ENCODE measurements around the gene GHR. TPM values are rescaled to one million over a fixed set of nuclear protein-coding genes. Genes with fewer than 3 reads are reported as not detected.

GHR gene
- total and polyA plus RNA-seq, 2 of the 8 experiments (the other 6 are each of a cell fraction or from before 2014, with no cell fraction given): 0.15 to 0.19 TPM

DNA sequence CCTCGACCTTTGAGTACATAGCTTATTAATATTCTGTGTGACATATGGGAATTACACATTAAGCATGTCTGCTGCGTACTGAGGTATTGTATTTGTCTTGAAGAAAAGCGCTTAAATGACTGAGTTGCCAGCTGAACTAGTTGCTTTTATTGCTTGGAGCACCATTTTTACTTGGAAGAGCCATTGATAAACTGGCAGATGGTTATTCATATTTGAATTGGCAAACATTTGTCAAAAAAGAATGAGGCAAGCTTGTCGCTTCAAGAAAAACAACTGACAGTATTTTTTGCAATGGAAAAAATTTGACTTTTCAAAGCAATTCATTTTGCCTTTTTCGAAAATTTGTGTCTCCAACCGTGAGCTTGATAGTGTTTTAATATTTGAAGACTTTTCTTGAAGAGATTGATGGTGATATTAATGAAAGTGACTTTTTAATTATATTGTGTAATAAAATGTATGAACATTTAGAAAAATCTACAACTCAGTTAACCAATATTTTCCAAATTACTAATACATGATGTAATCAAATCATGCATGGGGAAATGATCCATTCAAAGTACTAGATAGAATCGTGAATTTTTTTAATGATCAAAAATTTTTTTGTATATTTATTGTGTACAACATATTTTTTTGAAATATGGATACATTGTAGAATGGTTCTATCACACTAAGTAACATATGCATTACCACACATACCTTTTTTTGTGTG, 278.3 kb downstream of the GHR start:
- Histone ChIP-seq H3K9ac (replicated peaks in 1 of 4; ENCODE audit: extremely low read depth in 1 of 4, low read depth in 3 of 4, low read length in 3 of 4) (no peak overlapping the region), H3K23ac (ENCODE audit: insufficient read length) (no peak overlapping the region), H3K4me1 (replicated peaks in 1 of 4; ENCODE audit: control insufficient read depth in 3 of 4, insufficient read depth in 4 of 4, low read length in 3 of 4) (no peaks in the 10 kb centered on the region), H4K5ac (ENCODE audit: insufficient read length, low read depth, low read length) (no peak overlapping the region), H3K4ac (replicated peaks; ENCODE audit: insufficient read length, low read depth, low read length) (no peak overlapping the region), H3K4me2 (ENCODE audit: insufficient read depth in 1 of 2, low read depth in 2 of 2, low read length in 2 of 2) (no peak overlapping the region), H2BK120ac (replicated peaks; ENCODE audit: low read depth, low read length) (no peak overlapping the region), H4K8ac (ENCODE audit: extremely low read depth, insufficient read depth, low read length) (no peak overlapping the region), H2BK12ac (ENCODE audit: low read depth, low read length) (no peak overlapping the region), H3K27me3 (replicated peaks in 1 of 4; ENCODE audit: control insufficient read depth in 3 of 4, extremely low read depth in 1 of 4, insufficient read depth in 3 of 4, low read length in 3 of 4) (no peaks in the 10 kb centered on the region), H3K56ac (replicated peaks; ENCODE audit: insufficient read length, low read depth, low read length) (no peak overlapping the region), H3K23me2 (ENCODE audit: low read depth, low read length) (no peaks in the 10 kb centered on the region), H4K91ac (replicated peaks; ENCODE audit: insufficient read length, low read length) (no peak overlapping the region), H2AFZ (ENCODE audit: low read length) (no peak overlapping the region), H3K4me3 (ENCODE audit: extremely low read depth in 1 of 4, insufficient read depth in 2 of 4, low read depth in 3 of 4, low read length in 4 of 4) (no peak overlapping the region), H3K18ac (ENCODE audit: extremely low read depth, low read length) (no peak overlapping the region), H2AK5ac (ENCODE audit: low read depth, low read length) (no peak overlapping the region), H3K36me3 (ENCODE audit: control insufficient read depth in 2 of 4, insufficient read depth in 4 of 4, low read length in 3 of 4) (no peaks in the 10 kb centered on the region), H3K79me1 (ENCODE audit: low read depth, low read length) (no peaks in the 10 kb centered on the region), H3K9me3 (ENCODE audit: insufficient read depth in 2 of 2, low read depth in 1 of 2, low read length in 1 of 2) (0 out of 4 replicates have a peak, but pooled peaks cover 0 to 4% of the 10 kb centered on the region in 2 experiments), H2BK5ac (ENCODE audit: low read depth, low read length) (no peak overlapping the region), H4K20me1 (replicated peaks in 1 of 2; ENCODE audit: control insufficient read depth in 1 of 2, insufficient read depth in 2 of 2, low read length in 2 of 2) (no peaks in the 10 kb centered on the region), H2BK20ac (ENCODE audit: low read length) (no peak overlapping the region), H3K79me2 (ENCODE audit: control insufficient read depth in 1 of 2, insufficient read depth in 2 of 2, low read length in 2 of 2) (no peaks in the 10 kb centered on the region), H3K27ac (ENCODE audit: low read depth, low read length) (no peak overlapping the region), H2BK15ac (ENCODE audit: low read length) (no peak overlapping the region), H3K14ac (ENCODE audit: insufficient read length) (no peak overlapping the region)
- TF ChIP-seq KDM1A (IDR thresholded peaks at IDR 0.05; ENCODE audit: borderline replicate concordance, low read length): no peak
- TF ChIP-seq POU5F1 (IDR thresholded peaks at IDR 0.05; ENCODE audit: low read depth, low read length): no peak
- TF ChIP-seq MAFK (IDR thresholded peaks at IDR 0.05; ENCODE audit: low read depth, low read length): no peak
- no peak for TF ChIP-seq SRF (IDR thresholded peaks at IDR 0.05; ENCODE audit: low read depth, low read length)
- TF ChIP-seq CHD2 (IDR thresholded peaks at IDR 0.05; ENCODE audit: low read length): no peak
- no peak for TF ChIP-seq TAF7 (optimal IDR thresholded peaks at IDR 0.05; ENCODE audit: borderline replicate concordance, low read depth, low read length)
- no peak for TF ChIP-seq PHF8 (conservative IDR thresholded peaks at IDR 0.05; ENCODE audit: low read depth, low read length)
- TF ChIP-seq CBX8 (IDR thresholded peaks at IDR 0.05; ENCODE audit: borderline replicate concordance, low read depth, low read length): no peak
- no peak for TF ChIP-seq HDAC2 (IDR thresholded peaks at IDR 0.05; ENCODE audit: borderline replicate concordance in 1 of 2, low read depth in 2 of 2, low read length in 2 of 2)
- TF ChIP-seq BRCA1 (IDR thresholded peaks at IDR 0.05; ENCODE audit: low read depth, low read length): no peak
- CTCF ChIA-PET (ENCODE audit: partially characterized antibody): no interaction called here
- WGBS, 2 experiments (ENCODE audit: extremely low coverage in 1 of 2, insufficient coverage in 1 of 2, insufficient read length in 1 of 2, insufficient replicate concordance in 2 of 2, low coverage in 1 of 2, low lambda C conversion rate in 2 of 2, missing lambda C conversion rate in 1 of 2): 90% methylated on average over 7 of the region's 7 CpGs; no CpG with 5 or more reads in 1 of the 2 experiments
- POLR2A ChIA-PET (ENCODE audit: partially characterized antibody): no interaction called here
- DNase-seq (ENCODE audit: low read depth in 1 of 2, low spot score in 2 of 2) (no peak), FAIRE-seq (no peak)

Measured in H1 (cell line).